GM23248 (cell line): Measurements from ENCODE around the gene OR9A2. TPM values are rescaled to one million over a fixed set of nuclear protein-coding genes. Genes with fewer than 3 reads are reported as not detected.

Source experiments
- DNase-seq: peaks from one replicate; pipeline ENCODE4 v3.0.0-alpha.2; 2015
- H2AFZ ChIP-seq: fragments of 200-600 bp; sonication (generic); 2 replicates; pipeline ENCODE4 v1.6.1; 2016; ENCODE audit warnings: antibody characterized with exemption
- H3F3A ChIP-seq: fragments of 200-600 bp; sonication (generic); 2 replicates; pipeline ENCODE4 v1.6.1; 2016; ENCODE audit warnings: mild to moderate bottlenecking, antibody characterized with exemption, mixed run types; ENCODE audit not compliant: insufficient read depth
- H3K27ac ChIP-seq: fragments of 200-600 bp; sonication (generic); 2 replicates; pipeline ENCODE4 v1.5.1; 2016; ENCODE audit warnings: mild to moderate bottlenecking
- H3K27me3 ChIP-seq: fragments of 200-600 bp; sonication (generic); replicated peaks from 2 replicates; pipeline ENCODE4 v1.6.1; 2016; ENCODE audit warnings: mild to moderate bottlenecking; ENCODE audit not compliant: insufficient read depth
- H3K36me3 ChIP-seq: fragments of 200-600 bp; sonication (generic); 2 replicates; pipeline ENCODE4 v1.6.1; 2016; ENCODE audit warnings: low read depth, mild to moderate bottlenecking
- H3K4me1 ChIP-seq: fragments of 200-600 bp; sonication (generic); 2 replicates; pipeline ENCODE4 v1.6.1; 2016; ENCODE audit warnings: mild to moderate bottlenecking; ENCODE audit not compliant: insufficient read depth
- H3K4me2 ChIP-seq: fragments of 200-600 bp; sonication (generic); one replicate; pipeline ENCODE4 v1.6.1; 2016; ENCODE audit warnings: mild to moderate bottlenecking; ENCODE audit not compliant: unreplicated experiment
- H3K4me3 ChIP-seq: fragments of 200-600 bp; sonication (generic); 2 replicates; pipeline ENCODE4 v1.5.1; 2016; ENCODE audit warnings: mild to moderate bottlenecking
- H3K79me2 ChIP-seq: fragments of 200-600 bp; sonication (generic); 2 replicates; pipeline ENCODE4 v1.6.1; 2016; ENCODE audit warnings: mild to moderate bottlenecking; ENCODE audit not compliant: insufficient read depth
- H3K9ac ChIP-seq: fragments of 200-600 bp; sonication (generic); 2 replicates; pipeline ENCODE4 v1.6.1; 2016; ENCODE audit warnings: mild to moderate bottlenecking
- H3K9me2 ChIP-seq: fragments of 200-600 bp; sonication (generic); 2 replicates; pipeline ENCODE4 v1.6.1; 2016; ENCODE audit warnings: mixed run types, mild to moderate bottlenecking, moderate library complexity; ENCODE audit not compliant: insufficient read depth
- H3K9me3 ChIP-seq: fragments of 200-600 bp; sonication (generic); one replicate; pipeline ENCODE4 v1.6.1; 2017; ENCODE audit warnings: low read depth
- H4K20me1 ChIP-seq: fragments of 200-600 bp; sonication (generic); 2 replicates; pipeline ENCODE4 v1.6.0; 2016; ENCODE audit not compliant: insufficient read depth
- EZH2 ChIP-seq: fragments of 200-600 bp; sonication (generic); IDR thresholded peaks from 2 replicates; pipeline ENCODE4 v1.6.1; 2018; ENCODE audit warnings: antibody characterized with exemption, mild to moderate bottlenecking; ENCODE audit not compliant: insufficient read depth, poor library complexity, severe bottlenecking
- EZH2phosphoT487 ChIP-seq: fragments of 200-600 bp; sonication (generic); IDR thresholded peaks from 2 replicates; pipeline ENCODE4 v1.6.1; 2018; ENCODE audit warnings: antibody characterized with exemption, moderate library complexity, mild to moderate bottlenecking, low read depth; ENCODE audit not compliant: insufficient read depth
- WGBS, 2 experiments: methylation state at CpG; one replicate each; pipeline ENCODE4 v1.1.6; 2015 to 2017; ENCODE audit warnings: low lambda C conversion rate in 2 of 2, low coverage in 1 of 2; ENCODE audit errors: missing lambda C conversion rate in 2 of 2; 5-methylcytosine and 5-hydroxymethylcytosine counted together
- in situ Hi-C: fragments of 300-500 bp; cut with MboI; formaldehyde crosslinking; loops from 2 replicates; pipeline ENCODE4 v1.15.0; 2020
- polyA plus RNA-seq: library from polyadenylated mRNA; unstranded; fragments of >200 nt; fragmentation: Nextera tagmentation; extraction: Ambion mirVana; gene quantifications from 2 replicates; pipeline ENCODE4 v1.2.1, GENCODE V29; 2016
- total RNA-seq: library from RNA; depleted of rRNA; stranded (reverse); fragments of >200 nt; shearing (Covaris generic); gene quantifications from 2 replicates; pipeline ENCODE4 v1.2.3, GENCODE V29; 2014

Gene OR9A2
- total and polyA plus RNA-seq, 2 experiments from 2014 or later: not detected

DNA sequence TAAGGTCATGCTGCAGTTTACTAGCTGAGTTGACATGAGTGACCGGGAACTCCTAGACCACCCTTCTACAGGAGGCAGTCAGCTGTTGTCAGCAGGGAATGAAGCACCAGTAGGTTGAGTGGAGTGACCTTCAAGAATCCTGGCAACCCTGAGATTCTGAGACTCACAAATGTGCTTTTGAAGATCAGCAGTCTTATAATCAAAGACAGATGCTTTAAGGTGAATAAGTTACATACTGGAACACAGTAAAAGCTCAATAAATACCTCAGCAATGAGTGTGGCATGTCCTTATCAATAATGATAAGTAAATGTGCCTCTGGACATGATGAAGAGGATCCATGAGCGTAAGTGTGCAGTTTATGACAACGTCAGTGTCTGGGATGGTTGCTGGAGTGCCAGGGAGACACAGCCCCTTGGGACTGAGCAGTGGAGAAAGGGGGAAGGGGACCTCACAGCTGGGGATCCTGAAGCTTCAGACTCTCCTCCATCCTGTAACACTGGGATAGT lies 13.3 kb upstream of the OR9A2 start:
- Histone ChIP-seq H3K9ac (no peak overlapping the region), H3K9me2 (no peaks in the 10 kb centered on the region), H3K4me3 (no peak overlapping the region), H2AFZ (no peak overlapping the region), H3K27ac (no peak overlapping the region), H3K4me2 (no peak overlapping the region), H4K20me1 (no peaks in the 10 kb centered on the region), H3K36me3 (no peaks in the 10 kb centered on the region), H3F3A (no peaks in the 10 kb centered on the region), H3K9me3 (no peaks in the 10 kb centered on the region), H3K4me1 (peaks cover 3% of the 10 kb centered on the region; the same call in 1 of the 2 replicates), H3K79me2 (no peaks in the 10 kb centered on the region), H3K27me3 (no peaks in the 10 kb centered on the region; the same call in 1 of the 2 replicates)
- TF ChIP-seq EZH2phosphoT487 (no peak), EZH2 (no peak)
- WGBS, 2 experiments: 20 to 49% methylated on average over 3 of the region's 3 CpGs
- in situ Hi-C loops: no loop called here
- DNase-seq: no peak

DNA sequence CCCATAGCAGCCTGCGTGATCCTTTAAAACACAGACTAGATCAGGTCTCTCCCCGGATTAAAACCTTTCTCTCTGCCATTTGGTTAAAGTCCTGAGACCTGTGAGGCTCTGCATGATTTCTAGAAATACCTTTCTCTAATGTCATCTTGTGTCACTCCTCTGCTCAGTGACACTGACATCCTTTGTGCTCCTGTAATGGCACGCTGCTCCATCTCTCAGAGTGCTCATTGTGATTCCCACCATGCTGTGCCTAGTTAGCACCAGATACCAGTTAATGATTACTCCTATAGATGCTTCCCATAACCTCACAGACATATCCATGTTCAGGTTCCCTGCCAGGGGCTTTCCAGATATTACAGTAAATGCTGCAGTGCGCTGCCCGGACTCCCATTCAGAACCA lies 11.7 kb upstream of the OR9A2 start:
- Histone ChIP-seq H3K27me3 (no peaks in the 10 kb centered on the region), H3K4me3 (no peak overlapping the region), H3F3A (no peaks in the 10 kb centered on the region), H3K4me2 (no peak overlapping the region), H3K36me3 (no peaks in the 10 kb centered on the region), H3K79me2 (no peaks in the 10 kb centered on the region), H3K9me3 (no peaks in the 10 kb centered on the region), H2AFZ (no peak overlapping the region), H3K9ac (no peak overlapping the region), H3K27ac (no peak overlapping the region), H3K4me1 (peaks cover 3% of the 10 kb centered on the region; the same call in 1 of the 2 replicates), H3K9me2 (no peaks in the 10 kb centered on the region), H4K20me1 (no peaks in the 10 kb centered on the region)
- WGBS, 2 experiments: 54 to 60% methylated on average over 5 of the region's 5 CpGs
- DNase-seq: no peak
- in situ Hi-C loops: no loop called here
- TF ChIP-seq EZH2phosphoT487 (no peak), EZH2 (no peak)

DNA sequence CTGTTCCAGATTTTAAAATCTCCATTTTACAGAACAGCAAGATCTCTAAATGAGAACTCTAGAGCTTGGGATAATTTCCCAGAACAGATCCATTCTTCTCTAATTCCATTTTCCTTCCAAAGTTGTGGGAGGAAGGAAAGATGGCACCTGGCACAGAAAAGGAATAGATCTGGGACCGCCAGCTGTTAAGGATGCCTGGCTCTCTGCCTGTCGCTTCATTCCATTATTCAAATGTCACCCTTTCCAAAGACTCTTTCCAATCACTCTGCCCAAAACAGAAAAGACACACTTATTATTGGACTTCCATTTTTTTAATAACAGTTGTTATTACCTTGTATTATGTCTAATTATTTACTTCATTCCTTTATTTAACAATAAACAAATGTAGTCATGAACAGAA lies 751 bp upstream of the OR9A2 start:
- Histone ChIP-seq H3K79me2 (no peaks in the 10 kb centered on the region), H3F3A (no peaks in the 10 kb centered on the region), H3K4me1 (no peaks in the 10 kb centered on the region), H3K27me3 (no peaks in the 10 kb centered on the region; the same call in 1 of the 2 replicates), H3K27ac (no peak overlapping the region), H3K4me2 (no peak overlapping the region), H3K9me2 (no peaks in the 10 kb centered on the region), H2AFZ (no peak overlapping the region), H3K9ac (no peak overlapping the region), H3K36me3 (no peaks in the 10 kb centered on the region), H3K4me3 (no peak overlapping the region), H4K20me1 (no peaks in the 10 kb centered on the region), H3K9me3 (no peaks in the 10 kb centered on the region)
- no peak for DNase-seq
- in situ Hi-C loops: no loop called here
- no peak for TF ChIP-seq EZH2
- no peak for TF ChIP-seq EZH2phosphoT487
- 23 to 29% methylated on average over 2 of the region's 2 CpGs for WGBS, 2 experiments

DNA sequence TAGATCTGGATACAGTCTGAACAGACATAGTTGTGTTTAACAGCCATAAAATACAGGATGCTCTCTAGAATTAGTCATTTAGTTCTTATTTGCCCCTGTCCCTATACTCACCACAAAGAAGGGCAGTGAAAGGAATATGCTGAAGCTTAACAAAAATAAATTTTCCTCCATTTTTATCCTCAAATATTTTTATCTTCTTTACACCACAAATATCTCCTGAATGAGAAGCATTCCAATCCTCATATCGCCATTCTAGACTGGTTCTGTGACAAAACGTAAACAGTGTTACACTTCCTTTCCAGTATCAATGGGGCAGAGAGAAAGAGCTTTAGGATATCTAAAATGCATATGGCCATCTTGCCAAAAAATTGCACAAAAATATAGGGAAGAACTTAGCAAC lies 1.6 kb downstream of the OR9A2 start:
- no peak overlapping the region for H3K27ac ChIP-seq
- DNase-seq: no peak
- TF ChIP-seq EZH2 (no peak), EZH2phosphoT487 (no peak)
- H3K9me3 ChIP-seq: no peaks in the 10 kb centered on the region
- H3K79me2 ChIP-seq: no peaks in the 10 kb centered on the region
- no peak overlapping the region for H3K4me2 ChIP-seq
- H4K20me1 ChIP-seq: no peaks in the 10 kb centered on the region
- H3K36me3 ChIP-seq: no peaks in the 10 kb centered on the region
- in situ Hi-C loops: no loop called here
- no peak overlapping the region for H3K9ac ChIP-seq
- H3K4me3 ChIP-seq: no peak overlapping the region
- H3K27me3 ChIP-seq: no peaks in the 10 kb centered on the region; the same call in 1 of the 2 replicates
- H3K9me2 ChIP-seq: no peaks in the 10 kb centered on the region
- no peak overlapping the region for H2AFZ ChIP-seq
- WGBS, 2 experiments: 67% methylated on average over 2 of the region's 2 CpGs
- H3F3A ChIP-seq: no peaks in the 10 kb centered on the region
- no peaks in the 10 kb centered on the region for H3K4me1 ChIP-seq

DNA sequence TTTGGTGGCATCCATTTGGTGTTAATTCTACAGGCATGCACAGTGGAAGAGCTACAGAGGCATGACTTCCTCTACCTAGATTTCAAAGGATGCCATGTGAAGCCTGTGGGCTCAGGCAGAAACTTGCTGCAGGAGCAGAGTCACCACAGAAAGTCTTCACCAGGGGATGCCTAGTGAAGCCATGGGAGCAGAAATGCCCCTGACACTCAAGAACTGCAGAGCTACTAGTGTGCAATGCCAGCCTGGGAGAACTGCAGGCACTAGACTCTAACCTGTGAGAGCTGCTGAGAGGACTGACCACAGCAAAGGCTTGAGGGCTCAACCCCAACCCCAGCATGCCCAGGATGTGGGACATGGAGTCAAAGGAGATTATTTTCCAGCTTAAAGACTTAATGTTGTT lies 3.9 kb downstream of the OR9A2 start:
- DNase-seq: no peak
- H3K36me3 ChIP-seq: no peaks in the 10 kb centered on the region
- H3K79me2 ChIP-seq: no peaks in the 10 kb centered on the region
- no peak overlapping the region for H3K4me2 ChIP-seq
- no peaks in the 10 kb centered on the region for H4K20me1 ChIP-seq
- TF ChIP-seq EZH2: no peak
- no peak for TF ChIP-seq EZH2phosphoT487
- H3K4me3 ChIP-seq: no peak overlapping the region
- H3F3A ChIP-seq: no peaks in the 10 kb centered on the region
- H3K27me3 ChIP-seq: no peaks in the 10 kb centered on the region; the same call in 1 of the 2 replicates
- no peak overlapping the region for H3K27ac ChIP-seq
- no peaks in the 10 kb centered on the region for H3K9me2 ChIP-seq
- H3K4me1 ChIP-seq: no peaks in the 10 kb centered on the region
- no peak overlapping the region for H3K9ac ChIP-seq
- no peak overlapping the region for H2AFZ ChIP-seq
- in situ Hi-C loops: no loop called here
- no peaks in the 10 kb centered on the region for H3K9me3 ChIP-seq
